DMS79 treated with DMSO at 0.1 percent for 48 hours (cell line): ENCODE measurements around the gene DFFB.

Experiments
- DNase-seq: peaks from one replicate; lab custom pipeline; 2025; lab: John Stamatoyannopoulos, UW

DFFB gene

DNA sequence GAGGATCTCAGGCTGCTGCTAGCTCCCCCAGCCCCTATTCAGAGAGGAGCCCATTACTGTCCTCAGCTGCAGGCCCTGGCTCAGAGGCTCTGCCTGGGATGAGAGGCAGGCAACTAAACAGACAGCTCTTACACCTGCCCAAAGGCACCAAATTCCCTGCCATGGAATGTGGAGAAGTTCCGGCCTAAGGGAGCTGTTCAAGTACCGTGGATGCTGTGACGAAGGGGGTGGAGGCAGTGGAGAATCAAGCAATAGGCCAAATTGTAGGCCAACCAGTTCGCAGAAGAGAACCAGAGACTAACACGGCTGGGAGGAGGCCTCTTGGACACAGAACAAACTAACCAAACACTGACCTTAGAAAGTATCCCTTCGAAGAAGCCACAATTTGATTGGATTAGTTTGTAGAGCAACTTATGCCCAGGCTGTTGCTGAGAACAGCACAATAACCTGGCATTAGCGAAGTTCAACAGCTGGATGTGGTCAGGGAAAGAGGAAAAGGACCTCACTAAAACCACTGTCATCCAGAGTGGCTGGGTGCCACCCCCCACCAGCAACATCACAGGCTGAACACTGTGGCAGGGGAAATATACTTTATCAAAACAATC lies 39.2 kb downstream of the DFFB start:
- DNase-seq, result no peak

DNA sequence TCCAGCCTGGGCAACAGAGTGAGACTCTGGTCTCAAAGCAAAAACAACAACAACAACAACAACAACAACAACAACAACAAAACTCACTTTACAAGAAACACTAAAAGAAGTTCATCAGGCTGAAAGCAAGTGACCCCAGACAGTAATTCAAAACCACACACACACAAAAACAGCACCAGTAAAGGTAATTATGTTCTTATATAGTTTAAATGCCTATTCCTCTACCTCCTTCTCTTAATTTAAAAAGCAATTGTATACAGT lies 41.1 kb downstream of the DFFB start:
- no peak for DNase-seq

DNA sequence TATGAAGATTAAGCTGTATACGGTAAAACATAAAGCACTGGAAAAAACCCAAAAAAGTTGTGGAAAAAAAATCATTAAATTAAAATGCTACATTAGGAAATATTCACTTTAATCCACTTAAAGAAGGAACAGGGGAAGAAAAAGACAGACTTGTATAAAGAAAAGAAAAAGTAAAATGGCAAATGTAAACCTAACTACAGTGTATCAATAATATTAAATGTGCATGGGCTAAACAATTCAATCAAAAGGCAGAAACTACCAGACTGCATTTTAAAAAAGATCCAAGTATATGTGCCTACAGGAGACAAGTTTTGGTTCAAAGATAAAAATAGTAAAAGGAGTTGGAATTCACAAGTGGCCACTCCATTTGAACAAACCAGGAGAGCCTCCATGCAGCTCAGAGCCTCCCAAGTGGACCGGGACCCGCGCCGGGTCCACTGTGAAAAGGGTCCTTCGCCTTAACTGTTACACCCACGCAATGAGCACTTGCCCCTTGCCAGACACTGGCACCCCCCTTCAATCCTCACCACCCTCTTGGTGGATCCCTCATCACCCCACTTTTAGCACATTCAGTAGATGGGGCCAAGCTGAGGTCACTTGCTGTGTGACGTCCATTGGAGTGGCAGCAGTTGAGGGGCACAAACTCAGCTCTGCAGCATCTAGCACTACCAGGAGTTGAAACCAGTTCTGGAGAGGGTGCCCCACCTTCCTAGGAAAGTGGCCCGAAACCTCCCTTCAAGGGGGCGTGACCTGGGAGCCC lies 41.9 kb downstream of the DFFB start:
- DNase-seq, result peak; percentile 24

DNA sequence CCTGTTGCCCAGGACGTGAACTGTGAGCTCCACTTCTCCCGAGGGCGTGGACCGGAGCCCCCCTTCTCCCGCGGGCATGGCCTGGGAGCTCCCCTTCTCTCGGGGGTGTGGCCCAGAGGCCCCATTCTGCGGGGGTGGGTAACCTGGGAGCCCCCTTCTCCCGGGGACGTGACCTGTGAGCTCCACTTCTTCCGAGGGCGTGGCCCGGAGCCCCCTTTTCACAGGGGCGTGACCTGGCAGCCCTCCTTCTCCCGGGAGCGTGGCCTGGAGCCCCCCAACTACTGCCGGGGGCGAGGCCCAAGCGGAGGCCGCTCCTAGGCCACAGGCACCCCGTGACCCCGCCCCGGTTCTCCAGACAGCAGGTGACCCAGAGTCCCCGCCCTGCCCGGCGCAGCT lies 42.5 kb downstream of the DFFB start:
- no peak for DNase-seq

DNA sequence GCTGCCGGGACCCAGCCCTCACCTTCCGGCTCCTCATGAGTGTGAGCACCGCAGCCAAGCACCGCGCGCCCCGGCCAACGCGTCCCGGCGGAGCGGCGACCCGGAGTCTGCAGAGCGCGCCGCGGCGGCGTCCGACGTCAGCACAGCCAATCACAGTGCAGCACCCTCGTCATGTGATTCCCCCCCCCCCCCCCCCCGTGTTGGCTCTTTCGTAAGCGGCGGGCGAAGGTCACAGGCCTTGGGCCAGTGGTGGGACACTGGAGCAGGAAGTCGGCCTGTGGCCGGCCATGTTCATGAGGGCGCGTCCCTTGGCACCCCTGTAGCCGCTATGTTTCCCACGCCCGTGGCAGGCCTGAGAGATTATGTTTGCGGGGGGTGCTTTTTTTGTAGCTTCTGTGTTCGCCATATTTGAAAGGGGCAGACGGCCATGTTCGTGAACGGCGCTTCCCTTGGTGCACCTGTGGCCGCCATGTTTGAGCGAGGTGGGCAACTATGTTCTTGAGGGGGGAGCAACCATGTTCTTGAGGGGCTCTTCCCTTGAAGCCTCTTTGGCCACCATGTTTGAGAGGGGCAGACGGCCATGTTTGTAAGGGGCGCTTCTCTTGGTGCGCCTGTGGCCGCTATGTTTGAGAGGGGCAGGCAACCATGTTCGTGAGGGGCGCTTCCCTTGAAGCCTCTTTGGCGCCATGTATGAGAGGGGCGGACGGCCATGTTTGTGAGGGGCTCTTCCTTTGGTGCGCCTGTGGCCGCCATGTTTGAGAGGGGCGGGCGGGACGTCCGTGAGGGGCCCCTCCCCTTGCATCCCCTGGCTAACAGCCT lies 43.1 kb downstream of the DFFB start, which contains the start of gene C1orf174:
Gene C1orf174, minus strand, starts transcription at position 123 of the 819 bp plus-strand sequence. Its CDS starts 86 bp downstream, at position 37.
- DNase-seq, result peak; percentile 99

DNA sequence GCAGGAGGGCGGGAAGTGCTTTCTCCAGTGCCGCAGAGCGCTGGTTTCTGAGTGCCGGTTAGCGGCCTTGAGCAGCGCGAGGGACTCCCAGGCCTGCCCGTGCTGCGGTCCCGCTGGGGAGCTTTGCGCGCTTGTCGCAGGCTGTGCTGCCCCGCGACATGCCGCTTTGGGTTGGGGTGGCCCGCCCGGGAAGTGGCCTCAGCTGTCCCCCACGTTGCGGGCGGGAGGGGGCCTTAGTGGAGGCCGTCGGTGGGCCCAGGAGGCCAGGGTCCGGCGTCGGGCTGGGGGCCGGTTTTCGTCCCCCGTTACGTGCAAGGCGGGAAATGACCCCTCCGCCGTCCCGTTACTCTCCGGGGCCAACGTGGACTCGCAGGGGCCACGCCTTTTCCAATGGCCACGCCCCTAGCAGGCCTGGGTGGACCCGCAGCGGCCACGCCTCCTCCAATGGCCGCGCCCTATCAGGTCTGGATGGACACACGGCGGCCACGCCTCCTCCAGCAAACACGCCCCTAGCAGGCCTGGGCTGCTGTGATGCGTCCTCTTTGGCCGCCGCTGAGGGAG lies 43.8 kb downstream of the DFFB start:
- peak; percentile 11 for DNase-seq

DNA sequence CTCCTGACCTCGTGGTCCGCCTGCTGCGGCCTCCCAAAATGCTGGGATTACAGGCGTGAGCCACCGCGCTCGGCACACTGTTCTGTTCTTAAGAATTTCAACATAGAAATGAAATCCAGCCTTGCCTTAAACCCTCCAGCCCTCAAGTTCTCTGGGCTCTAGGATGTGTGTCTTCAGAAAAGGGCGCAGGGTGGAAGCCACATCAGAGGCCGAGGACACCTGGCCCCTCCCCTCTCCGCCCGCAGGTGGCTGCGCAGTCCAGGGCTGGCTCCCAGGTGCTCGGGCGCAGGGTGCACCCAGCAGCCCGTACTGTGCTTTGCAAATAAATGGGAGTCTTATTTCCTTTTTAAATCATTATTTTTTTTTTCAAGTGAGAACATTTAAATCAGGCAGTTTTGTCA lies 44.8 kb downstream of the DFFB start:
- DNase-seq, result no peak

DNA sequence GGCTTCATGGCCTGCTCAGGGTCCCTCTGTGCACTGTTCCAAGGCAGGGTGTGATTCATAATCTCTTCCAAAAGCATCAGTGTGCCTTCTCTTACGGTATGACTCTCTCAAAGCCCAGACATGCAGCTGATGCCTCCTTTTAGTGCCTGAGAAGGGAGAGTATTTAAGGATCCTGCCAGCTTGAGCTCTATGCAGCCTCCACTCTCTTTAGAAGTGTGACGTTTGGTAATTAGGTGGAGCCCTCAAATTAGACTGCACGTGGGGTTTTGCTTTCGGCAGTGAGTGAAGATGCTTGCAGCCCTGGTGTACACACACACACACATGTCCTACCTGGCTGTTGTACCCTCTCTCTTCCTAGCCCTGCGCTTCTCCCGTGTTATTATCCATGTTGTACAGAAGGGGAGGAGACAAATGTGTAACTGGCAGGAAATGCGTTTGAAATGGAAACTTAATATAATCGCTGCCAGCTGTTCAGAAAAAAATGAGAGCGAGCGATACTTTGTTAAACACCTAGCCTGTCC lies 45.4 kb downstream of the DFFB start:
- DNase-seq, result peak; percentile 69

DNA sequence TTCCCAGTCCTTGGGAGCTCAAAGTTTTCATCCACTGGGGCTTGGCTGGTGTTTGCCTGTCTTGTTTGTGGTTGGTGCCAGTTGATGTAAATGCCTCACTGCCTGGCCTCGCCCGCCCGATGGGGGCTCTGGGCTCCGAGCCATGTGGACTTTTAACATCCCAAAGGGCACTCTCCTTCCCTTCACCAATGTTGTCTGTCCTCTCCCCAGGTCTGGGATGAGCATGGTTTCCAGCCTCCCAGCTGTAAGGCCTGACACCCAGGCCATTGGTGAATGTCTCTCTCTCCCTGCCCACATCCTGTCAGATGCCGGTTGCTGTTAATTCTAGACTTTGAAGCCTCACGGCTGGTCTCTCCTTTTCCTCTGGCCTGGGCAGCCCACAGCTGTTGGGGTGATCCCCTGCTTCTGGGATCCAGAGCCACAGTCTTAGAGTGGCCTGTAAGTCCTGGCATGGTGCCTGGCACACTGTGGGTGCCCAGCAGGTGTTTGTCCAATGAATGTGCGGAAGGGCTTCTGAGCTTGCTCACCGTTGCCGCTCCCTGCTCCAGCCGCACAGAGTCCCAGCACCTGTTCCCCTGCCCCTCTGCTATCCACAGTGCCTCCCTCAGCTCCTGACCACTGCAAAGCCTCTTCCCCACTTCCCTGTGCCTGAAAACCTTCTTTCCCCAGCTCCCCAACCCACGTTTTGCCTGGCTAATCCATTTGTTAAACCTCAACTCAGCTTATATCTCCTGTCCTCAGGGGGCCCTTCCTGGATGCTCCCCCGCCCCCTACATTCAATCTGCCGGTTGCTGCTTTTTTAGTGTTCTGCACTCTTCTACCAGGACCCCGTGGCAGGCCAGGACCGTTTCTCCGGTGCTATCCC lies 46.1 kb downstream of the DFFB start:
- DNase-seq, result peak; percentile 78

DNA sequence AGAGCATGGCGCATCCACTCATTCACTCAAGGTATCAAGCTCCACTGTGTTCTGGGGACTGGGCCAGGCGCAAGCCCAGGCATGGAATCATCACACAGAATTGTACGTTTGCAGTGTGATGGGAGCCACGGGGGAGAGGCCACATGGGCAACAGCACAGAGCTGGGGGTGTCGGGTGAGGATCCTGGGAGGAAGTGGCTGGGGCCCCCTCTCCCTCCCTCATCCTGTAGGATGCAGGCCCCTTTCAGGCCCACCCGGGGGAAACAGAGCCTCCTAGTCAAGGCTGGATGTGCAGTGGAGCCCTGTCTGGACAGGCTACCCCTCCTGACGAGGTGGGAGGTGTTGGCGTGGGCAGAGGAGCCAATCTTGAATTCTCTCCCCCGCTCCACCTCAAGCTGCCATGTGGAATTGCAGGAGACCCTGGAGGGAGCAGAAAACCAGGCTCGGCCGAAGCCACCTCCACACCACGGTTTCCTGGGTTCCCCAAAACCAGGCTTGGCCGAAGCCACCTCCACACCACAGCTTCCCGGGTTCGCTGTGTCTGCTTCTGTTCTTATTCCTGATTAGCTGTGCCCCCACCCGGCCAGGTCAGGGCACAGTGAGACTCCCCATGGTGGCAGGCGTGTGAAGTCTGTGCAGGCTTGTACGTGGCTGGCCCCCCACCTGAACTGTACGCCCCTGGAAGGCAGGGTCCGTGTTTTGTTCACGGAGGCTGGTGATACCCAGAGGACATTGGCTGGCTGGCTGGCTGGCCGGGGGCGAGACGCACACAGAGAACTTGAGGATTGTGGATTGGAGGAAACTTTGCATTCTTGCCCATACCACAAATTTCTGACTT lies 46.9 kb downstream of the DFFB start:
- peak; percentile 36 for DNase-seq

DNA sequence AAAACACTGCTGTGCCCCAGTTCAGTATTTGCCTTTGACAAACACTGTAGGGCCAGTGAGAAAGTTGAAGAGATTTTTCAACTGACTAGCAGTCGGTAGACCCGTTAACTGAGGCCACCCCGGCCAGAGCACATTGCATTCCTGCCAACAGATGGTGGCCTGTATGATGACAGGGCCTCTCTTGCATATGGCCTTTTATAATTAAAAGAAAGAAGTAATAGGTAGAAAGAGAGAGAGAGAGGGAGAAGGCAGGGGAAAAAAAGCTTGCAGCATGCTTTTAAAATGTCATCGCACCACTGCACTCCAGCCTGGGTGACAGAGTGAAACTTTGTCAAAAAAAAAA lies 47.5 kb downstream of the DFFB start:
- no peak for DNase-seq

DNA sequence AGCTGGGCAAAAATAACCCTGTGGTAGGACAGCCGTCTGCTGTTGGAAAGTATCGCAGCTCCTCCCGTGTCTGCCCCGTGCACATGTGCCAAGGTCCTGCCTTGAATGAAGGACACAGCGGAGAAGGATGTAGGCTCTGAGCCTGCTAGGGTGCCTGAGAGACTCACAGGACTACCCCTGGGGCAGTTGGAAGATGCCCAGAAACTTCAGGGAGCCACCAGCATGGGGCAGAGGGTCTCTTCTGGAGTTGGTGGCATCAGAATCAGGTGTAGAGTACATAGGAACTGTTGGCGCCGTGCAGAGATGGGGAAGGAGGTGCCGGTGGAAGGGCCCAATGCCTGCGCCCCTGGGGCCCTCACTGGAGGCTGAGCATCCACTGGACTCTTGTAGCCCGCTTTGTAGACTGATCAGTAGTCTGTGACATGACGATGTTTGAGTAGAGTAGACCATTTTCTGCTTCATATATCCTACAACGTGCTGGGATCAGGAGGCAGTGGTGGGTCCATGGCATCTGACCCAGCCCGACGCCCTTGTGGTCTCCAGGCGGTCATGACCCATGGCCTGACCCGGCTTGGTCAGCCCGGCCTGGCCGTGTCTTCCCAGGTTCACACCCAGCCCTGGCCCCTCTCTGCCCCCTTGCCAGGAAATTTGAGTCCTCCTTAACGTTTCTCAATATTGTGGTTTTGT lies 48.1 kb downstream of the DFFB start:
- DNase-seq, result no peak

DNA sequence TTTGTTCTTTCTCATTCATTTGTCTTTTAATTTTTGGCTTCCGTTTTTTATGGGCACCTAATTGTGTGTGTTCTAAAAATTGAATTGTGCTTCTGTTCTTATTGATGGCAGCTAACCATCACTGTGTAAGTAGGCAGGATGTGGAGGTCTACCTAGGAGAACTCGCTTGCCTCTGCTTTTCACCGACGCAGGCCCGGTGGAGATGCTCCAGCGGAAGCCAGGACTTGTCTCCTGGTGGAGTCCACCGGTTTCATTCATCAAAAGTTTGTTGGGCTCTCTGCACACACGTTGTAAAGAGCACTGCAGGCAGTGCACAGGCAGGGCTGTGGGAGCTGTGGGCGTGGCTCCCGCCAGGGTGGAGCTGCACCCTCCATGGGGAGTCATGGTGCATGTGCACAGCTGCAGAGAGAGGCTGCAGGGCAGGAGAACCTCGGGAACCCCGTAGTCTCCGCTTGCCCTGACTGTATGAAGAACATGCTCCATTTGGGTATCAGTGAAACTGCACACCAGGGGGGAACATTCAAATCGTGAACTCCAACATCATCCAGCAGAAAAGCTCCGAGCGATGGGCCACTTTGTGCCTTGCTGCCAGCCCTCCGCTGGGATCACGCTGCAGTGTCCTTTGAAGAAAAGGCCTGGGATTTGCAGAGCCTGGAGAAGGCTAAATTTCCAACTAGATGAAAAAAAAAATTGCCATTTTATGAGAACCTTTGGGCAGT lies 48.8 kb downstream of the DFFB start:
- DNase-seq, result no peak

DNA sequence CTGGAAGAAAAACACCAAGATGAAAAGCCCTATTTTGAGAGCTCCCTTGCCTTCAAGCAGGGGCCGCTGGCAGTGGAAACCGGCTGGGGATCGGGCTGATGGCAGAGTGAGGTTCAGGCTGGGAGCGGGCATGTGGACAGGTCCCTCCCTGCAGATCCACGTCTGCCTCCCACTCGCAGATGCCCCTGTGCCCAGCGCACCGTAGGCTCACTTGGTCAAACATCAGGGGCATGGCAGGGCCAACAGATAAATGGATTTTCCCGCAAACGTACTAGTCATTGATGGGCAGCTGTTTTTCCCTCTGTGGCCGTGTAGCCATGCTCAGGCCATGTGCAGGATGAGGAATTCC lies 49.4 kb downstream of the DFFB start:
- no peak for DNase-seq

DNA sequence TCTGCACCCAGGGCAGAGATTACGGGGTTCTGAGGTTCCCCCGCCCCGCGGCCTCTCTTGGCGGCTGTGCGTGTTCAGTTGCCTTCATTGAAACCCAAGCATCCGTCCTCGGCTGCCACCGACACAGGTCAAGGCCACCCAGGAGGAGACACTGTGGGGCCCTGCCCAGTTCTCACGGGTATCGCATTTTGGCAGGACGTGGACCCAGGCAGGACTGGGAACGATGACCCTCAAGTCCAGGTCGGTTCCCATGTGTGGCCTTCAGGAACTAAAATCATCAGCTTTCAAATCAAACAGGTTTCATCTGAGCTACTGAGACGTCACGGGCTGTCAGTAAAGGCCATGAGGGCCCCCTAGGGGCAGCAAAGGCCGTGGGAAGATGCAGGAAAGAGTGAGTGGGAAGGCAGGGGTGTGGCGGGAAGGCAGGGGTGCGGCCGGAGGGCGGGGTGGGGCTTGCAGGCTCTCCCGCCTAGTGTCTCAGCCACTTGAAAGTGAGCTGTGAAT lies 49.8 kb downstream of the DFFB start:
- DNase-seq, result no peak

DNA sequence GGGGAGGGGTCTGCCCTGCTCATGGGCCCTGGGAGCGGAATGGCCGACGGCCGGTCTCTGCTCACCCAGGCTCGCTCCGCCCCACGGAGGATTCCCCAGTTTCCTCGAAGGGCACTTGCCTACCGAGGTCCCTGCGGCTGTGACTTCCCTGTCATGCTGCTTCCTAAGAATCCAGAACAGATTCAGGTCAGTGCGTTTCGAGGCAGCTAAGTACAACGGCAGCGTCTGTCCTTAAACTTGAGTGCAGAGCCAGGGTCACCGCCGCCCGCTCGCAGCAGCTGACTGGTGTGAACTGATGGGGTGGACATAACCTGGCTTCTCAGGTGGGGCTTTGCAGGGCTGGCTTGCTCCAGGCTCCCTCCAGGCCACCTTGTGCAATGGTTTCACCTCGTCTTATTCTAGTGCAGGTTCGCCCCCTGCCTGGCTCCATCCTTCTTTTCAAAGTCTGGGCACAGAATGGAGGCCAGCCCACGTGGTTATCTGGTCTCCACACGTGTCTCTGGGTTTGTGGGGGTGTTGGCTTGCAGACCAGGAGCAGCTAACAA lies 50.4 kb downstream of the DFFB start:
- no peak for DNase-seq

DNA sequence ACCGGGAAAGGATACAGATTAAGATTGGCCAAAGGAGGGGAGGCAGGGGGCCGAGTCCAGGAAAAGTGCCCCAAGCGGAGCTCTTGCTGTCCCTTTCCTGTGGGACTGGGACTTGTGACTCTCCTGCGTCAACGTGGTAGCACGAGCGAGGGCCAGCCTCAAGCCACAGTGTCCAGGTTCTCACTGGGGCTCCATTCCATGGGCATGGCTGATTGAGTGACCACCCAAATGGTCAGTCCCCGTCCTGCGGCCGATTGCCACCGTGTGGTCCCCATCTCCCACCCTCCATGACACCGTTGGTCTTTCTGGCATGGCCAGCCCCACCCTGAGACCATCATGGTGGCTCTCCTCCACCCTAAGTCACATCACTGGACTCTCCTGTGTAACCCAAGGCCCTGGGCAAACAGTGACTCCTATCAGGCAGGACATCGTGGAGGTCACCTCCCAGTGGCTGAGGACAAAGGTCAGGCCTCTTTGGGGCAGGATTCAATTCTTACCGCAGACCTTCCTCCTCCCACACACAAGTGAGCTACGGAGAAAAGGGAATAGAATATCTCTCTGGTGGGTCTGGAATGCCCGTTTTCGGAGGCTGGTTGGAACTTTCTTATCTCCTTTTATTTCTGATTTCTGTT lies 51.7 kb downstream of the DFFB start:
- DNase-seq, result no peak

DNA sequence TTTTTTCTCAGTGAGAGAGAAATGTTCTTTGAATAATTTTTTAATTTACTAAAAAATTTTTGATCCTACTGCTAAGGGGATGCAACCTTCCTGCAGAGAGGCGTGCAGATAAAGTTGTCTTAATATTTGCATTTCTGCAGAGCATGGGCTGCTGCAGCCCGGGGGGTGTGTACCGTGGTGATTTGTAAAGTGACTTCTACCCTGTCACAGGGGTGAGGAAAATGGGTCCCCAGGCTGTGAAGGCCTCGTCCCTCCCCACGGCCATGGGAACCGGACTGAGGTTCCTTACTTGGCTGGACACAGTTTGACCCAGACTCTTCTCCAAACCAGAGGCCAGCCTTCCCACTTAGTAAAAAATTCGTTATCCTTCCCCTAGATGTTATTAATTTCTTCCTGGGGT lies 52.3 kb downstream of the DFFB start:
- DNase-seq, result no peak
